Liver (tissue), 9 donors: ENCODE measurements around the gene SH3RF3. TPM values are rescaled to one million over a fixed set of nuclear protein-coding genes. Genes with fewer than 3 reads are reported as not detected.

Source experiments
- DNase-seq: peaks from one replicate; pipeline ENCODE4 v3.0.0-alpha.2; 2017; ENCODE audit warnings: low spot score
- H3K27ac ChIP-seq, 2 donors: one replicate each; pipeline ENCODE4 v1.7.0; 2013; ENCODE audit warnings: inconsistent platforms in 2 of 2, low read length in 2 of 2, control low read depth in 1 of 2, low read depth in 1 of 2, mild to moderate bottlenecking in 1 of 2
- H3K27me3 ChIP-seq, 4 donors: one replicate each; pipeline versions ENCODE4 v1.6.1 to v1.7.0; 2013; ENCODE audit warnings: low read length in 3 of 4, inconsistent platforms in 1 of 4, mild to moderate bottlenecking in 1 of 4, moderate library complexity in 1 of 4; ENCODE audit not compliant: control insufficient read depth in 4 of 4, insufficient read depth in 4 of 4
- H3K36me3 ChIP-seq, 4 donors: one replicate each; pipeline versions ENCODE4 v1.6.1 to v1.7.0; 2013; ENCODE audit warnings: low read length in 3 of 4, mild to moderate bottlenecking in 3 of 4, low read depth in 1 of 4, moderate library complexity in 1 of 4; ENCODE audit not compliant: control insufficient read depth in 4 of 4, insufficient read depth in 3 of 4
- H3K4me1 ChIP-seq, 4 donors: one replicate each; pipeline versions ENCODE4 v1.6.1 to v1.7.0; 2013; ENCODE audit warnings: low read length in 3 of 4, mild to moderate bottlenecking in 3 of 4, moderate library complexity in 1 of 4; ENCODE audit not compliant: control insufficient read depth in 4 of 4, insufficient read depth in 4 of 4
- H3K4me3 ChIP-seq, 3 donors: one replicate each; pipeline versions ENCODE4 v1.6.1 to v1.7.0; 2013; ENCODE audit warnings: low read length in 3 of 3, control low read depth in 1 of 3, low read depth in 1 of 3, mild to moderate bottlenecking in 1 of 3
- H3K9ac ChIP-seq, 2 donors: one replicate each; pipeline ENCODE4 v1.7.0; 2013; ENCODE audit warnings: low read length in 2 of 2, mild to moderate bottlenecking in 2 of 2, moderate library complexity in 2 of 2, control low read depth in 1 of 2, low read depth in 1 of 2
- H3K9me3 ChIP-seq, 4 donors: one replicate each; pipeline versions ENCODE4 v1.6.1 to v1.7.0; 2013; ENCODE audit warnings: low read length in 3 of 4; ENCODE audit not compliant: control insufficient read depth in 4 of 4
- ATF3 ChIP-seq: IDR thresholded peaks from 2 replicates; pipeline ENCODE4 v1.6.1; 2016; ENCODE audit warnings: antibody characterized with exemption
- CTCF ChIP-seq: fragments of 150-350 bp; IDR thresholded peaks from 2 replicates; pipeline ENCODE4 v1.5.1; 2017; ENCODE audit warnings: improper control_type of control experiment, low read depth, low read length; ENCODE audit not compliant: missing input control
- EGR1 ChIP-seq, 2 donors: IDR thresholded peaks; 2 replicates each; pipeline ENCODE4 v1.6.1; 2016 to 2018; ENCODE audit warnings: antibody characterized with exemption in 2 of 2, low read depth in 2 of 2
- FOXA1 ChIP-seq: IDR thresholded peaks from 2 replicates; pipeline ENCODE4 v1.6.1; 2016; ENCODE audit warnings: antibody characterized with exemption
- FOXA2 ChIP-seq: IDR thresholded peaks from 2 replicates; pipeline ENCODE4 v1.6.1; 2016; ENCODE audit warnings: antibody characterized with exemption
- GABPA ChIP-seq, 2 donors: IDR thresholded peaks in 1 of 2; conservative IDR thresholded peaks in 1 of 2; 2 replicates each; pipeline ENCODE4 v1.6.1; 2016; ENCODE audit warnings: antibody characterized with exemption in 2 of 2, mild to moderate bottlenecking in 1 of 2, moderate library complexity in 1 of 2
- HNF4A ChIP-seq, 2 donors: conservative IDR thresholded peaks; 2 replicates each; pipeline ENCODE4 v1.6.1; 2016; ENCODE audit warnings: antibody characterized with exemption in 2 of 2, mild to moderate bottlenecking in 2 of 2
- HNF4G ChIP-seq: IDR thresholded peaks from 2 replicates; pipeline ENCODE4 v1.6.1; 2016; ENCODE audit warnings: antibody characterized with exemption
- JUND ChIP-seq, 2 donors: IDR thresholded peaks; 2 replicates each; pipeline ENCODE4 v1.6.1; 2016; ENCODE audit warnings: antibody characterized with exemption in 2 of 2
- MAX ChIP-seq: IDR thresholded peaks from 2 replicates; pipeline ENCODE4 v1.6.1; 2016; ENCODE audit warnings: antibody characterized with exemption
- NR2F2 ChIP-seq: IDR thresholded peaks from 2 replicates; pipeline ENCODE4 v1.6.1; 2016; ENCODE audit warnings: antibody characterized with exemption
- RAD21 ChIP-seq, 2 donors: IDR thresholded peaks; 2 replicates each; pipeline ENCODE4 v1.6.1; 2016; ENCODE audit warnings: antibody characterized with exemption in 2 of 2, mild to moderate bottlenecking in 2 of 2
- REST ChIP-seq: IDR thresholded peaks from 2 replicates; pipeline ENCODE4 v1.6.1; 2016; ENCODE audit warnings: antibody characterized with exemption, mild to moderate bottlenecking
- RXRA ChIP-seq, 2 donors: IDR thresholded peaks; 2 replicates each; pipeline ENCODE4 v1.6.1; 2017 to 2018; ENCODE audit warnings: antibody characterized with exemption in 2 of 2, mild to moderate bottlenecking in 1 of 2
- TAF1 ChIP-seq: conservative IDR thresholded peaks from 2 replicates; pipeline ENCODE4 v1.6.1; 2016; ENCODE audit warnings: antibody characterized with exemption, mild to moderate bottlenecking
- YY1 ChIP-seq: IDR thresholded peaks from 2 replicates; pipeline ENCODE4 v1.6.1; 2016; ENCODE audit warnings: antibody characterized with exemption, mild to moderate bottlenecking
- ZBTB33 ChIP-seq: IDR thresholded peaks from 2 replicates; pipeline ENCODE4 v1.6.1; 2016; ENCODE audit warnings: antibody characterized with exemption
- WGBS: extraction: QIAGEN DNeasy Blood & Tissue Kit; methylation state at CpG from one replicate; pipeline ENCODE4 v1.1.7; 2013; 5-methylcytosine and 5-hydroxymethylcytosine counted together
- polyA plus RNA-seq, 2 donors: library from polyadenylated mRNA; stranded (reverse) in 1 of 2; unstranded in 1 of 2; fragments of 200-250 nt in 1 of 2; fragments of >200 nt in 1 of 2; fragmentation: Nextera tagmentation in 1 of 2; extraction: Ambion mirVana in 1 of 2; gene quantifications; one replicate each; pipeline versions ENCODE4 v1.2.1 to v1.2.3, GENCODE V29; 2013 to 2015
- total RNA-seq, 2 donors: library from RNA; depleted of rRNA; stranded (reverse); fragments of >200 nt; gene quantifications; one replicate each; pipeline ENCODE4 v1.2.3, GENCODE V29; 2014
- donor health status: healthy.
- donor health status: healthy.
- donor health status: healthy.
- donor health status: healthy.
- donor health status: healthy.

The SH3RF3 gene
- total and polyA plus RNA-seq, 4 donors, result 0.11 to 1.0 (median 0.54) TPM

- H3K9me3 ChIP-seq, result no peaks in the 10 kb centered on the region
- 77% methylated on average over 15 of the region's 15 CpGs for WGBS
- TF ChIP-seq HNF4G, result no peak
- no peak for TF ChIP-seq HNF4A (conservative IDR thresholded peaks at IDR 0.05)
- no peak for TF ChIP-seq FOXA1
- no peak for TF ChIP-seq ZBTB33
- no peak for TF ChIP-seq MAX
- TF ChIP-seq EGR1 (IDR thresholded peaks at IDR 0.05; ENCODE audit: low read depth in 2 of 2), result no peak
- TF ChIP-seq CTCF, result no peak
- TF ChIP-seq GABPA (IDR thresholded peaks at IDR 0.05 in 1 of 2, conservative IDR thresholded peaks at IDR 0.05 in 1 of 2), result no peak
- no peak for TF ChIP-seq FOXA2
- TF ChIP-seq TAF1, result no peak
- no peak for TF ChIP-seq RXRA (IDR thresholded peaks at IDR 0.05)
- TF ChIP-seq NR2F2, result no peak
- TF ChIP-seq REST, result no peak
- no peak for TF ChIP-seq JUND (IDR thresholded peaks at IDR 0.05)
- TF ChIP-seq RAD21 (IDR thresholded peaks at IDR 0.05), result no peak
- TF ChIP-seq YY1, result no peak
- no peak for TF ChIP-seq ATF3
- no peak overlapping the region for H3K9ac ChIP-seq
- no peak overlapping the region for H3K4me3 ChIP-seq
- no peaks in the 10 kb centered on the region for H3K36me3 ChIP-seq
- no peak overlapping the region for H3K27ac ChIP-seq
- H3K27me3 ChIP-seq, result no peaks in the 10 kb centered on the region
- H3K4me1 ChIP-seq, result no peaks in the 10 kb centered on the region
- no peak for DNase-seq
Observed at GRCh38 chr2:109305490-109306167, 176.6 kb downstream of the SH3RF3 start.
